ENCODE measurements around the gene LAMA3.

LAMA3 gene

GRCh38 chr18:23689031-23689615, at the start of gene LAMA3:
TSS of gene LAMA3 (plus strand) at chr18:23689453. CDS start at chr18:23689684, 231 bp downstream.
- peaks cover 4% of the 10 kb centered on the region for H3K4me1 Mint-ChIP-seq
- peaks cover 6% of the 10 kb centered on the region for H3K9me3 Mint-ChIP-seq
- peak; percentile 74 for DNase-seq

DNA sequence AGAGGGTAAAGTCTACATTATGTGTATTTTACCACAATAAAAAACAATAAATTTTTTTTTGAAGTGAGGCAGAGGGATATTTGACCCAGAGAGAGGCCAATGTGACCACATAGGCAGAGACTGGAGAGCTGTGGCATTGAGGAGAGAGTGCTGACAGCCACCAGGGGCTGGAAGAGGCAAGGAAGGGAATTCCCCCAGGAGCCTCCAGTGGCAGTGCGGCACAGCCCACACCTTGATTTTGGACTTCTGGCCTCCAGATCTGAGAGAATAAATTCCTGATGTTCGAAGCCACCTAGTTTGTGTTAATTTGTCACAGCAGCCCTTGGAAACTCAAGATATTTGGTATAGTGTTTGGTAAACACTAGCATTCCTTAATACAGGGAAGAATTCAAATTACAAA, 49.2 kb upstream of the LAMA3 start:
- no peak for DNase-seq
- H3K27ac Mint-ChIP-seq = no peak overlapping the region
- peaks cover 3% of the 10 kb centered on the region for H3K9me3 Mint-ChIP-seq
- no peak overlapping the region for H3K4me3 Mint-ChIP-seq
- H3K4me1 Mint-ChIP-seq = no peaks in the 10 kb centered on the region
- H3K36me3 Mint-ChIP-seq (ENCODE audit: low read depth) = no peaks in the 10 kb centered on the region
- TF ChIP-seq CTCF (IDR thresholded peaks at IDR 0.05) = no peak
- peaks cover 13% of the 10 kb centered on the region for H3K27me3 Mint-ChIP-seq (ENCODE audit: low read depth, poor library complexity)

More at GRCh38 chr18:23689031-23689615, at the start of gene LAMA3:
- peak within 1 kb of the TSS; percentile 75 for H3K4me3 Mint-ChIP-seq
- no peak for TF ChIP-seq CTCF (IDR thresholded peaks at IDR 0.05)
- H3K27ac Mint-ChIP-seq = no peak within 1 kb of the TSS
- H3K36me3 Mint-ChIP-seq (ENCODE audit: low read depth) = no peaks in the 10 kb centered on the region
- H3K27me3 Mint-ChIP-seq (ENCODE audit: low read depth, poor library complexity) = peaks cover 87% of the 10 kb centered on the region

DNA sequence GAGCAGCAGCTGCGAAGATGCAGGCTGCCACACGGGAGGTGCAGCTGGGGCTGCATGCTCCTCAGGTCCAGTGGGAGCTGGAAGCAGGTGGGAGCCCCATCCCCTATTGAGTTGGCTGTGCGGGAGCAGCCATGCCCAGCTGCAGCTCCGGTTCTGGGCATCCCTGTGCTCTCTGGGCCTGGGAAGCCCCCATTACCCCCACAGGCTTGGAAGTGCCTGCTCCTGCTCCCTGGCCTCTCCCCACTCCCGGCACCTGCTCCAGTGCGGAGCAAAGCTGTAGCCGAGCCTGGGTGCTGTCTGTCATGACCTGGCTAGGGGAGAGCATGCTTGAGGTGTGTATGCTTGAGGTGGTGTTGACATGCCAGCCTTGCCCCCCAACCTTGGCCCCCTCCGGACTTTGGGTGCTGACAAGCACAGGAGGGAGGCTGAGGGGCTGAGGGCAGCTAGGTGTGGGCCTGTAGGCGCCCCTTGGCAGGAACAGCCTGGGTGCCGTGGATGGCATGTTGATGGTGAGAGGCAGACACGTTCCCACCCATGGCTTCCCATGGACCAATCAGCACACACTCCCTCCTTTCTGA, 48.0 kb upstream of the LAMA3 start:
- H3K27ac Mint-ChIP-seq = no peak overlapping the region
- no peak for TF ChIP-seq CTCF (IDR thresholded peaks at IDR 0.05)
- no peak for DNase-seq
- no peaks in the 10 kb centered on the region for H3K36me3 Mint-ChIP-seq (ENCODE audit: low read depth)
- H3K4me3 Mint-ChIP-seq = no peak overlapping the region
- no peaks in the 10 kb centered on the region for H3K4me1 Mint-ChIP-seq
- H3K9me3 Mint-ChIP-seq = peaks cover 3% of the 10 kb centered on the region
- H3K27me3 Mint-ChIP-seq (ENCODE audit: low read depth, poor library complexity) = peaks cover 12% of the 10 kb centered on the region

GRCh38 chr18:23641937-23642666, 47.2 kb upstream of the LAMA3 start:
- no peak overlapping the region for H3K4me3 Mint-ChIP-seq

GRCh38 chr18:23643815-23644490, 45.3 kb upstream of the LAMA3 start:
- no peak for TF ChIP-seq CTCF (IDR thresholded peaks at IDR 0.05)
- no peak overlapping the region for H3K27ac Mint-ChIP-seq
- H3K4me1 Mint-ChIP-seq = no peaks in the 10 kb centered on the region
- H3K36me3 Mint-ChIP-seq (ENCODE audit: low read depth) = no peaks in the 10 kb centered on the region
- H3K27me3 Mint-ChIP-seq (ENCODE audit: low read depth, poor library complexity) = peaks cover 11% of the 10 kb centered on the region
- no peak for DNase-seq
- peaks cover 3% of the 10 kb centered on the region for H3K9me3 Mint-ChIP-seq
- H3K4me3 Mint-ChIP-seq = no peak overlapping the region

More at GRCh38 chr18:23641937-23642666, 47.2 kb upstream of the LAMA3 start:
- no peak overlapping the region for H3K27ac Mint-ChIP-seq
- DNase-seq = no peak
- peaks cover 3% of the 10 kb centered on the region for H3K9me3 Mint-ChIP-seq
- no peak for TF ChIP-seq CTCF (IDR thresholded peaks at IDR 0.05)
- peaks cover 16% of the 10 kb centered on the region for H3K27me3 Mint-ChIP-seq (ENCODE audit: low read depth, poor library complexity)
- H3K36me3 Mint-ChIP-seq (ENCODE audit: low read depth) = no peaks in the 10 kb centered on the region
- no peaks in the 10 kb centered on the region for H3K4me1 Mint-ChIP-seq
